IMR-90 (cell line): Measurements from ENCODE around the gene PDE11A. TPM values are rescaled to one million over a fixed set of nuclear protein-coding genes. Genes with fewer than 3 reads are reported as not detected.

Experiments
- ATAC-seq: fragments of 200-7000 bp; cut with Tn5 transposase; 2 replicates; pipeline ENCODE4 v1.9.1; 2020; ENCODE audit warnings: low read depth, mild to moderate bottlenecking, moderate library complexity
- BruUV-seq: library from RNA; stranded (reverse); fragments of 400-500 nt; replicated peaks from 2 replicates; lab custom pipeline; 2021; lab: Mats Ljungman, UMichigan
- CTCF ChIA-PET: fragments of 300-600 bp; formaldehyde crosslinking; extraction: SDS; loops from one replicate; lab custom pipeline; 2021; ENCODE audit warnings: antibody characterized with exemption; lab: Yijun Ruan, JAX
- POLR2A ChIA-PET: fragments of 300-600 bp; sonication (Branson Sonifier 250); formaldehyde crosslinking; loops from one replicate; lab custom pipeline; 2022; ENCODE audit warnings: antibody characterized with exemption; ENCODE audit not compliant: unreplicated experiment; lab: Charles Lee
- DNase-seq: peaks from one replicate; pipeline ENCODE4 v3.0.0; 2013
- H2AFZ ChIP-seq: replicated peaks from 2 replicates; pipeline ENCODE3; 2013; ENCODE audit warnings: low read length, mild to moderate bottlenecking; ENCODE audit not compliant: poor library complexity
- H2AK5ac ChIP-seq: 2 replicates; pipeline ENCODE4 v1.6.1; 2013; ENCODE audit warnings: low read depth, low read length, inconsistent platforms
- H2AK9ac ChIP-seq: replicated peaks from 2 replicates; pipeline ENCODE3; 2013; ENCODE audit warnings: mild to moderate bottlenecking, low read depth, low read length, moderate library complexity; ENCODE audit not compliant: poor library complexity
- H2BK120ac ChIP-seq: 2 replicates; pipeline ENCODE4 v1.6.1; 2013; ENCODE audit warnings: low read depth, low read length, inconsistent platforms
- H2BK15ac ChIP-seq: 3 replicates; pipeline ENCODE4 v1.6.1; 2013; ENCODE audit warnings: low read depth, low read length, inconsistent platforms
- H2BK20ac ChIP-seq: 2 replicates; pipeline ENCODE4 v1.6.1; 2013; ENCODE audit warnings: low read depth, mild to moderate bottlenecking, inconsistent platforms, low read length, moderate library complexity
- H2BK5ac ChIP-seq: 2 replicates; pipeline ENCODE4 v1.6.1; 2013; ENCODE audit warnings: mild to moderate bottlenecking, low read depth, low read length, inconsistent platforms; ENCODE audit not compliant: poor library complexity, severe bottlenecking
- H3K14ac ChIP-seq: replicated peaks from 2 replicates; pipeline ENCODE4 v1.6.1; 2013; ENCODE audit warnings: low read depth, low read length, inconsistent platforms
- H3K18ac ChIP-seq: 2 replicates; pipeline ENCODE4 v1.6.1; 2013; ENCODE audit warnings: low read depth, low read length, control low read depth
- H3K23ac ChIP-seq: 2 replicates; pipeline ENCODE4 v1.6.1; 2013; ENCODE audit warnings: low read depth, low read length, inconsistent platforms
- H3K27ac ChIP-seq: 2 replicates; pipeline ENCODE4 v1.5.1; 2013; ENCODE audit warnings: mild to moderate bottlenecking, control low read depth, low read length; ENCODE audit not compliant: insufficient read depth
- H3K27me3 ChIP-seq: 2 replicates; pipeline ENCODE4 v1.6.1; 2013; ENCODE audit warnings: low read length; ENCODE audit not compliant: control insufficient read depth, insufficient read depth
- H3K36me3 ChIP-seq: 2 replicates; pipeline ENCODE4 v1.6.1; 2013; ENCODE audit warnings: low read length, mixed read lengths; ENCODE audit not compliant: control insufficient read depth, insufficient read depth
- H3K4ac ChIP-seq: 2 replicates; pipeline ENCODE4 v1.6.1; 2013; ENCODE audit warnings: low read depth, low read length, inconsistent platforms
- H3K4me1 ChIP-seq: 2 replicates; pipeline ENCODE4 v1.6.1; 2013; ENCODE audit warnings: low read length, mixed read lengths; ENCODE audit not compliant: control insufficient read depth, insufficient read depth
- H3K4me2 ChIP-seq: 2 replicates; pipeline ENCODE4 v1.6.1; 2013; ENCODE audit warnings: low read depth, mild to moderate bottlenecking, control low read depth, low read length, moderate library complexity
- H3K4me3 ChIP-seq: 2 replicates; pipeline ENCODE4 v1.5.1; 2013; ENCODE audit warnings: low read depth, mild to moderate bottlenecking, control low read depth, low read length, moderate library complexity; ENCODE audit not compliant: insufficient read depth
- H3K56ac ChIP-seq: 2 replicates; pipeline ENCODE4 v1.6.1; 2013; ENCODE audit warnings: low read length, inconsistent platforms; ENCODE audit not compliant: insufficient read depth; ENCODE audit errors: extremely low read depth
- H3K79me1 ChIP-seq, 2 experiments: 2 replicates each; pipeline ENCODE4 v1.6.1; 2013; ENCODE audit warnings: low read length in 2 of 2, inconsistent platforms in 1 of 2, low read depth in 1 of 2
- H3K9ac ChIP-seq: 2 replicates; pipeline ENCODE4 v1.6.1; 2013; ENCODE audit warnings: low read depth, low read length, control low read depth
- H3K9me1 ChIP-seq: 2 replicates; pipeline ENCODE4 v1.6.1; 2013; ENCODE audit warnings: low read length, inconsistent platforms; ENCODE audit not compliant: insufficient read depth
- H3K9me3 ChIP-seq: 2 replicates; pipeline ENCODE4 v1.6.1; 2013; ENCODE audit warnings: low read length; ENCODE audit not compliant: control insufficient read depth, insufficient read depth
- H4K20me1 ChIP-seq: 2 replicates; pipeline ENCODE4 v1.6.1; 2013; ENCODE audit warnings: low read length, inconsistent platforms; ENCODE audit not compliant: insufficient read depth
- H4K5ac ChIP-seq: 2 replicates; pipeline ENCODE4 v1.6.1; 2013; ENCODE audit warnings: mild to moderate bottlenecking, low read depth, low read length, control low read depth
- H4K8ac ChIP-seq, 2 experiments: 2 replicates each; pipeline ENCODE4 v1.6.1; 2013; ENCODE audit warnings: low read depth in 2 of 2, low read length in 2 of 2, control low read depth in 1 of 2, inconsistent platforms in 1 of 2
- H4K91ac ChIP-seq: 2 replicates; pipeline ENCODE4 v1.6.1; 2013; ENCODE audit warnings: low read depth, low read length, inconsistent platforms; ENCODE audit not compliant: insufficient read depth
- POLR2A ChIP-seq: IDR thresholded peaks from 2 replicates; pipeline ENCODE4 v1.6.1; 2012; ENCODE audit warnings: mild to moderate bottlenecking, low read depth, low read length
- WGBS, 2 experiments: methylation state at CpG; one replicate each; pipeline versions ENCODE4 v1.1.5 to v1.1.7; 2013; ENCODE audit warnings: missing lambda C conversion rate in 2 of 2; ENCODE audit not compliant: insufficient read length in 1 of 2; ENCODE audit errors: extremely low coverage in 2 of 2; 5-methylcytosine and 5-hydroxymethylcytosine counted together
- dilution Hi-C: fragments of 300-500 bp; cut with HindIII; formaldehyde crosslinking; loops from one replicate; pipeline ENCODE4 v1.14.3; 2018; ENCODE audit warnings: low sequenced_read_pairs; ENCODE audit not compliant: unreplicated experiment
- in situ Hi-C: fragments of 300-500 bp; cut with MboI; formaldehyde crosslinking; loops from 3 replicates; pipeline ENCODE4 v1.14.3; 2019; ENCODE audit warnings: low sequenced_read_pairs, inconsistent platforms, mixed read lengths
- intact Hi-C: fragments of 100-400 bp; cut with micrococcal nuclease; formaldehyde crosslinking; loops from 2 replicates; pipeline ENCODE4 v1.10.0; 2022
- polyA plus RNA-seq, 3 experiments: library from polyadenylated mRNA; depleted of rRNA; stranded (reverse); fragments of >200 nt; gene quantifications; 2 replicates each; pipeline ENCODE4 v1.2.3, GENCODE V29; 2012; ENCODE audit warnings: low replicate concordance in 1 of 3
- total RNA-seq: library from RNA; depleted of rRNA; stranded (reverse); fragments of >200 nt; gene quantifications from 2 replicates; pipeline ENCODE4 v1.2.3, GENCODE V29; 2012

PDE11A gene
- total and polyA plus RNA-seq, 2 of the 4 experiments (the other 2 are of a cell fraction) = 0.21 to 0.72 TPM

DNA sequence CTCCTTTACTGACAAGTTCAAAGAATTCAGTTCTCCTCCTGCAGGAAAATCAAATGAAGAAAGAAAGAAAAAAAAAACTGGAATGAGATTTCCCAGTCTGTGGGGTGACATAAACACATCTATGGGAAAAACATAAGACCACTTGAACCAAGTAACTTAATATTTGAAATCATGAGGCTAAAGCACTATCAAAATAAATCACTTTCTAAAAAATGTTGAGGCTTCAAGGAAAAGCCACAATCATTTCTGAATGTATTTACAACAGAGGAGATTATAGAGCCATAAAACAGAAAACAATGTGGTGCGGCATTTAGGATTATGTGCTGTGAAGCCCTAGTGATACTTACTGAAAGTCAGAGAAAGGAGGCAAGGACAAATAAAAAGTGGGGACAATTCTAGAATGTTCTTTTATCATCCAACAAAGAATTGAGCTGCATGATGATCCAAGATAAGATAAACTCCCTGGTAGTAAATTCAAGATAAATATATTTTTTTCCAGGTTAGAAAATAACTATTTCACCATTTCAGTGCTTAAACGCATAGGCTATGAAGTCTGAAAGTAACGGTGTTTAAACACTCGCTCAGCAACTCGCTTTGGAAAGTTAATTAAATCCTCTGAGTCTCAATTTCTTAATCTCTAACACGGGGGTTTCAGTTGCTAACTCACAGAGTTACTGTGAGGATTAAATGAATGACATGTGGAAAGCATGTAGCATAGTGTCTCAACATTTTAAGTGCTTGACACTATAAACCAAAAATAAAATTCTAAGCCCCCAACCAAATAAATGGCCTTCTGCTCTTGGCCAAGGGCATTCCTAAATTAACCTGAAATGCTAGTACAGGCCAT is 391.5 kb downstream of the PDE11A start:
- dilution Hi-C loops (no loop called here), intact Hi-C loops (loop anchor here (5.0 kb wide), 1 partner anchor 356 kb away; no protein-coding TSS in a partner anchor), in situ Hi-C loops (no loop called here)
- Histone ChIP-seq H3K9me1 (no peaks in the 10 kb centered on the region), H4K20me1 (no peaks in the 10 kb centered on the region), H3K4me1 (no peaks in the 10 kb centered on the region), H4K8ac (no peak overlapping the region), H4K5ac (no peak overlapping the region), H2AK5ac (no peak overlapping the region), H3K56ac (no peak overlapping the region), H2BK120ac (no peak overlapping the region), H3K36me3 (no peaks in the 10 kb centered on the region), H3K27me3 (no peaks in the 10 kb centered on the region), H2BK20ac (no peak overlapping the region), H3K18ac (no peak overlapping the region), H3K27ac (no peak overlapping the region), H2BK15ac (no peak overlapping the region), H2AFZ (no peak overlapping the region), H3K4me3 (no peak overlapping the region), H3K9me3 (no peaks in the 10 kb centered on the region), H4K91ac (no peak overlapping the region), H3K23ac (no peak overlapping the region), H3K4me2 (no peak overlapping the region), H3K79me1 (no peaks in the 10 kb centered on the region), H3K14ac (no peak overlapping the region), H2AK9ac (no peak overlapping the region), H2BK5ac (no peak overlapping the region), H3K9ac (no peak overlapping the region), H3K4ac (no peak overlapping the region)
- no TSS peak for BruUV-seq
- no peak for DNase-seq
- POLR2A ChIA-PET = no interaction called here
- TF ChIP-seq POLR2A = no peak
- CTCF ChIA-PET = no interaction called here
- WGBS, 2 experiments = no CpG with 5 or more reads among the region's 6 CpGs
- ATAC-seq = no peak
